GM19395 (cell line): ENCODE measurements around the gene HSPH1.

Experiments
- ATAC-seq: cut with Tn5 transposase; IDR thresholded peaks from one replicate; pipeline ENCODE4 v1.9.1; 2021; ENCODE audit warnings: mild to moderate bottlenecking, moderate library complexity; ENCODE audit not compliant: unreplicated experiment

The HSPH1 gene

GRCh38 chr13:31133621-31134020, 28.1 kb downstream of the HSPH1 start:
- no peak for ATAC-seq

GRCh38 chr13:31131470-31131961, 30.2 kb downstream of the HSPH1 start:
- ATAC-seq: no peak

GRCh38 chr13:31129419-31129818, 32.3 kb downstream of the HSPH1 start:
- ATAC-seq: no peak

- ATAC-seq: no peak
Observed at GRCh38 chr13:31124204-31124603, 37.5 kb downstream of the HSPH1 start.

- no peak for ATAC-seq
Observed at GRCh38 chr13:31122544-31123260, 39.0 kb downstream of the HSPH1 start.

GRCh38 chr13:31122143-31122542, 39.6 kb downstream of the HSPH1 start:
- no peak for ATAC-seq

- no peak for ATAC-seq
Observed at GRCh38 chr13:31121379-31122140, 40.1 kb downstream of the HSPH1 start.

GRCh38 chr13:31119966-31120700, 41.6 kb downstream of the HSPH1 start:
- ATAC-seq: no peak

GRCh38 chr13:31119526-31119925, 42.2 kb downstream of the HSPH1 start:
- ATAC-seq: no peak

- no peak for ATAC-seq
Observed at GRCh38 chr13:31116224-31116623, 45.5 kb downstream of the HSPH1 start.

GRCh38 chr13:31115616-31116015, 46.1 kb downstream of the HSPH1 start:
- no peak for ATAC-seq

GRCh38 chr13:31114641-31115040, 47.1 kb downstream of the HSPH1 start:
- no peak for ATAC-seq

- no peak for ATAC-seq
Observed at GRCh38 chr13:31111136-31111535, 50.6 kb downstream of the HSPH1 start.

- no peak for ATAC-seq
Observed at GRCh38 chr13:31110617-31111016, 51.1 kb downstream of the HSPH1 start.

- ATAC-seq: no peak
Observed at GRCh38 chr13:31110169-31110568, 51.5 kb downstream of the HSPH1 start.

- ATAC-seq: no peak
Observed at GRCh38 chr13:31107109-31107508, 54.6 kb downstream of the HSPH1 start.

- ATAC-seq: no peak
Observed at GRCh38 chr13:31105856-31106255, 55.8 kb downstream of the HSPH1 start.

GRCh38 chr13:31105020-31105795, 56.5 kb downstream of the HSPH1 start:
- no peak for ATAC-seq

- ATAC-seq: no peak
Observed at GRCh38 chr13:31102905-31103304, 58.8 kb downstream of the HSPH1 start.

GRCh38 chr13:31101472-31102170, 60.1 kb downstream of the HSPH1 start:
- no peak for ATAC-seq
